Loucy (cell line): ENCODE measurements around the gene NXN.

Experiments
- H2AFZ ChIP-seq: fragments of 200-600 bp; sonication (generic); 2 replicates; pipeline ENCODE4 v1.6.0; 2016; ENCODE audit warnings: antibody characterized with exemption, mild to moderate bottlenecking, low read length, moderate library complexity
- H3F3A ChIP-seq: fragments of 200-600 bp; 2 replicates; pipeline ENCODE4 v1.6.0; 2016; ENCODE audit warnings: antibody characterized with exemption, low read depth, mild to moderate bottlenecking
- H3K27me3 ChIP-seq: fragments of 200-600 bp; sonication (generic); 2 replicates; pipeline ENCODE4 v1.6.1; 2014; ENCODE audit warnings: low read length, mild to moderate bottlenecking; ENCODE audit not compliant: insufficient read depth, poor library complexity, severe bottlenecking
- H3K36me3 ChIP-seq: fragments of 200-600 bp; sonication (generic); 2 replicates; pipeline ENCODE4 v1.6.1; 2016; ENCODE audit warnings: low read length; ENCODE audit not compliant: insufficient read depth
- H3K4me1 ChIP-seq: fragments of 200-600 bp; sonication (generic); 2 replicates; pipeline ENCODE4 v1.5.1; 2014; ENCODE audit warnings: low read length, mild to moderate bottlenecking; ENCODE audit not compliant: insufficient read depth, poor library complexity, severe bottlenecking
- H3K4me2 ChIP-seq: fragments of 200-600 bp; sonication (generic); 2 replicates; pipeline ENCODE4 v1.6.0; 2014; ENCODE audit warnings: antibody characterized with exemption, low read length, low read depth, mild to moderate bottlenecking; ENCODE audit not compliant: poor library complexity, severe bottlenecking
- H3K4me3 ChIP-seq: fragments of 200-600 bp; sonication (generic); 2 replicates; pipeline ENCODE4 v1.5.1; 2014; ENCODE audit warnings: low read length, mild to moderate bottlenecking, mixed read lengths; ENCODE audit not compliant: poor library complexity, severe bottlenecking
- H3K79me2 ChIP-seq: fragments of 200-600 bp; sonication (generic); 2 replicates; pipeline ENCODE4 v1.6.1; 2014; ENCODE audit warnings: low read length; ENCODE audit not compliant: insufficient read depth
- H3K9ac ChIP-seq: fragments of 200-600 bp; sonication (generic); 2 replicates; pipeline ENCODE4 v1.6.0; 2014; ENCODE audit warnings: mild to moderate bottlenecking, low read depth, low read length, moderate library complexity; ENCODE audit not compliant: poor library complexity, severe bottlenecking
- H3K9me2 ChIP-seq: fragments of 200-600 bp; sonication (generic); replicated peaks from 2 replicates; pipeline ENCODE4 v1.6.1; 2016; ENCODE audit warnings: low read depth, low read length, mixed read lengths
- H3K9me3 ChIP-seq: fragments of 200-600 bp; sonication (generic); 2 replicates; pipeline ENCODE4 v1.6.1; 2014; ENCODE audit warnings: mild to moderate bottlenecking, antibody characterized with exemption, low read length, low read depth; ENCODE audit not compliant: insufficient read depth
- H4K20me1 ChIP-seq: fragments of 200-600 bp; sonication (generic); 2 replicates; pipeline ENCODE4 v1.6.0; 2014; ENCODE audit warnings: antibody characterized with exemption, low read length, mild to moderate bottlenecking; ENCODE audit not compliant: insufficient read depth, poor library complexity, severe bottlenecking
- EZH2phosphoT487 ChIP-seq: fragments of 200-600 bp; IDR thresholded peaks from 2 replicates; pipeline ENCODE4 v1.6.1; 2018; ENCODE audit warnings: antibody characterized with exemption, mild to moderate bottlenecking, moderate library complexity, borderline replicate concordance
- TF ChIP-seq, protein P1 (sequence below): fragments of 200-600 bp; sonication (generic); conservative IDR thresholded peaks from 2 replicates; pipeline ENCODE4 v1.5.1; 2014; ENCODE audit warnings: mild to moderate bottlenecking, antibody characterized with exemption, low read length

The NXN gene

DNA sequence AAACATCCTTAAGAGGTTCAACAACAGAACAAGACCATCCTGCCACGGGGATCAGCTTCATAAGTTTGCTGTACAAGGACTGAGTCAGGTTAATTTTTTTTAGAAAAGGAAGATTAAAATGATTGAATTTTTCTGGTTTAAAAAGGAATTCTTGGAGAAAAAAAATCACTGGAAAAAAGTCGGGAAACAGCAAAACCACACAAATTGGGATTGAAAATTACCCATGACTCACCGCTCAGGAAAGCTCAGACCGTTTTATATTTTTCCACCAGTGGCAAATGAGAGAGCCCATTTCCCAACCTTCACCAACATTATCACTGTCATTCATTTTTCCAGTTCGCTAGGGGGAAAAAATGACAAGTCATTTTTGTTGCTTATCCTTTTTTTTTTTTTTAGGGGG, 150.8 kb downstream of the NXN start:
- no peaks in the 10 kb centered on the region for H3K4me1 ChIP-seq
- H3K4me2 ChIP-seq: no peak overlapping the region
- H3F3A ChIP-seq: no peaks in the 10 kb centered on the region
- H3K27me3 ChIP-seq: no peaks in the 10 kb centered on the region
- H3K79me2 ChIP-seq: no peaks in the 10 kb centered on the region
- no peak overlapping the region for H2AFZ ChIP-seq
- H3K9me3 ChIP-seq: no peaks in the 10 kb centered on the region; the same call in 1 of the 2 replicates
- TF ChIP-seq, protein P1, sequence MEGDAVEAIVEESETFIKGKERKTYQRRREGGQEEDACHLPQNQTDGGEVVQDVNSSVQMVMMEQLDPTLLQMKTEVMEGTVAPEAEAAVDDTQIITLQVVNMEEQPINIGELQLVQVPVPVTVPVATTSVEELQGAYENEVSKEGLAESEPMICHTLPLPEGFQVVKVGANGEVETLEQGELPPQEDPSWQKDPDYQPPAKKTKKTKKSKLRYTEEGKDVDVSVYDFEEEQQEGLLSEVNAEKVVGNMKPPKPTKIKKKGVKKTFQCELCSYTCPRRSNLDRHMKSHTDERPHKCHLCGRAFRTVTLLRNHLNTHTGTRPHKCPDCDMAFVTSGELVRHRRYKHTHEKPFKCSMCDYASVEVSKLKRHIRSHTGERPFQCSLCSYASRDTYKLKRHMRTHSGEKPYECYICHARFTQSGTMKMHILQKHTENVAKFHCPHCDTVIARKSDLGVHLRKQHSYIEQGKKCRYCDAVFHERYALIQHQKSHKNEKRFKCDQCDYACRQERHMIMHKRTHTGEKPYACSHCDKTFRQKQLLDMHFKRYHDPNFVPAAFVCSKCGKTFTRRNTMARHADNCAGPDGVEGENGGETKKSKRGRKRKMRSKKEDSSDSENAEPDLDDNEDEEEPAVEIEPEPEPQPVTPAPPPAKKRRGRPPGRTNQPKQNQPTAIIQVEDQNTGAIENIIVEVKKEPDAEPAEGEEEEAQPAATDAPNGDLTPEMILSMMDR: no peak
- no peak for TF ChIP-seq EZH2phosphoT487
- no peak overlapping the region for H3K9ac ChIP-seq
- H3K4me3 ChIP-seq: no peak overlapping the region
- H3K36me3 ChIP-seq: no peaks in the 10 kb centered on the region
- H4K20me1 ChIP-seq: no peaks in the 10 kb centered on the region
- H3K9me2 ChIP-seq: no peaks in the 10 kb centered on the region

DNA sequence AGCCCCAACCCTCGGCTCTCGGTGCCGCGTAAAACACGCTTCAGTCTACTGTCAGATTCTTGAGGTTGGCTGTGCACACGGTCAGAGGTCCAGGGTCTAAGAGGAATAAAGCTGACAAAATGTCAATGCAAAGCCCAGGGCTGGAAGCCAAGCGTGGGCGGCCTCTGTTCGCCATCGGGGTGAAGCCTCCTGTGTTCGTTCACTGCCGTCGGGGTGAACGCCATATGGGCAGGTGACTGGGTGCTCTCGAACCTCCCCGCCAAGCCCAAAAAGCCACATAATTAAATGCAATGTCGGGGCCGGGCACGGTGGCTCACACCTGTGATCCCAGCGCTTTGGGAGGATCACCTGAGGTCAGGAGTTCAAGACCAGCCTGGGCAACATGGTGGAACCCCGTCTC, 152.8 kb downstream of the NXN start:
- H3K79me2 ChIP-seq: no peaks in the 10 kb centered on the region
- H3F3A ChIP-seq: no peaks in the 10 kb centered on the region
- no peak overlapping the region for H3K9ac ChIP-seq
- no peak overlapping the region for H3K4me3 ChIP-seq
- peaks cover 3% of the 10 kb centered on the region; the same call in 1 of the 2 replicates for H3K9me3 ChIP-seq
- no peak overlapping the region for H2AFZ ChIP-seq
- H3K4me1 ChIP-seq: no peaks in the 10 kb centered on the region
- H4K20me1 ChIP-seq: no peaks in the 10 kb centered on the region
- H3K27me3 ChIP-seq: no peaks in the 10 kb centered on the region
- H3K36me3 ChIP-seq: no peaks in the 10 kb centered on the region
- no peaks in the 10 kb centered on the region for H3K9me2 ChIP-seq
- H3K4me2 ChIP-seq: no peak overlapping the region
- TF ChIP-seq, protein P1: no peak
- TF ChIP-seq EZH2phosphoT487: no peak

DNA sequence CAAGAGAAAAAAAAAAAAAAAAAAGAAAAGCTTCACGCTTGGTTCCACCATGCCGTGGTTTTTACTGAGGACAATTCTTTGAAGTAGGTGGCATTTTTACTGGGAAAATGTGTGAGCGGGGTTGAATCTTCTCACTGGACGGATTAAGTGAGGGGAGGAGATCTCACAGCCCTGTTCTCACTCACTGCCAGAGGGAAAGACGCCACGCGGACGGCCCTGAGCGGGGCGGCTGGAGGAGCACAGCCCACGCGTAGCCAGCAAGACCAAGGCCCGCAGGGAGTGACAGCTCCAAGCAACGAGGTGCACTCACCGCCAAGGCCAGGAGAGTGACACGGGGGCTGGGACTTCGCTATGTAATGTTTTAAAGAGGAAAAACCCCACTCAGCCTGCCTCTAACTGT, 154.4 kb downstream of the NXN start:
- Histone ChIP-seq H3K36me3 (no peaks in the 10 kb centered on the region), H3K4me2 (no peak overlapping the region), H3K4me1 (no peaks in the 10 kb centered on the region), H2AFZ (no peak overlapping the region), H4K20me1 (no peaks in the 10 kb centered on the region), H3K27me3 (no peaks in the 10 kb centered on the region), H3K9ac (no peak overlapping the region), H3K9me2 (no peaks in the 10 kb centered on the region), H3K4me3 (no peak overlapping the region), H3K9me3 (peaks cover 3% of the 10 kb centered on the region; the same call in 1 of the 2 replicates), H3K79me2 (no peaks in the 10 kb centered on the region), H3F3A (no peaks in the 10 kb centered on the region)
- no peak for TF ChIP-seq EZH2phosphoT487
- TF ChIP-seq, protein P1: no peak
